C1 segment of cervical spinal cord (tissue), 14 donors: ENCODE data around the gene KRTAP4-1.
"Not testable (repeated sequence)": the region's sequence is repeated elsewhere in the genome, so short reads cannot be mapped to it uniquely, and the experiment has no call there.

Experiments used
- DNase-seq, 14 donors: peaks; one replicate each; lab custom pipeline; 2025; lab: John Stamatoyannopoulos, UW

KRTAP4-1 gene

GRCh38 chr17:41171886-41172285, 12.8 kb downstream of the KRTAP4-1 start:
- DNase-seq: no peak

GRCh38 chr17:41168121-41168520, 16.6 kb downstream of the KRTAP4-1 start, which contains the start of gene KRTAP4-3:
Gene KRTAP4-3, minus strand, starts transcription at chr17:41168221. Its CDS starts 49 bp downstream, at chr17:41168172.
- DNase-seq: no peak

- no peak for DNase-seq
Observed at GRCh38 chr17:41167561-41167960, 17.1 kb downstream of the KRTAP4-1 start.

- DNase-seq: no peak
Observed at GRCh38 chr17:41163828-41164227, 20.9 kb downstream of the KRTAP4-1 start.

- DNase-seq: no peak
Observed at GRCh38 chr17:41160648-41161047, 24.1 kb downstream of the KRTAP4-1 start, which contains the start of gene KRTAP4-4. Gene KRTAP4-4, minus strand, starts transcription at chr17:41160748. Its CDS starts 57 bp downstream, at chr17:41160691.

GRCh38 chr17:41160190-41160589, 24.5 kb downstream of the KRTAP4-1 start:
- DNase-seq: not testable (repeated sequence)

GRCh38 chr17:41153856-41154255, 30.9 kb downstream of the KRTAP4-1 start:
- peak in 3 of 14 donors; percentile 0 to 10 (median 6) for DNase-seq

- DNase-seq: no peak
Observed at GRCh38 chr17:41151525-41151924, 33.2 kb downstream of the KRTAP4-1 start.

GRCh38 chr17:41150026-41150425, 34.7 kb downstream of the KRTAP4-1 start:
- DNase-seq: no peak

GRCh38 chr17:41149652-41149985, 35.1 kb downstream of the KRTAP4-1 start, which contains the start of gene KRTAP4-5:
Gene KRTAP4-5, minus strand, starts transcription at chr17:41149825. Its CDS starts 58 bp downstream, at chr17:41149767.
- no peak for DNase-seq

- not testable (repeated sequence) for DNase-seq
Observed at GRCh38 chr17:41148971-41149651, 35.6 kb downstream of the KRTAP4-1 start.

- DNase-seq: no peak
Observed at GRCh38 chr17:41147531-41148204, 37.0 kb downstream of the KRTAP4-1 start.

- no peak for DNase-seq
Observed at GRCh38 chr17:41145261-41145660, 39.5 kb downstream of the KRTAP4-1 start.

GRCh38 chr17:41144846-41145245, 39.9 kb downstream of the KRTAP4-1 start:
- no peak for DNase-seq

- DNase-seq: no peak
Observed at GRCh38 chr17:41141361-41141760, 43.4 kb downstream of the KRTAP4-1 start.

- DNase-seq: no peak
Observed at GRCh38 chr17:41140360-41141131, 44.2 kb downstream of the KRTAP4-1 start, which contains the start of gene KRTAP4-6. Gene KRTAP4-6, minus strand, starts transcription at chr17:41140544. Its CDS starts 57 bp downstream, at chr17:41140487.

- DNase-seq: not testable (repeated sequence)
Observed at GRCh38 chr17:41139865-41140264, 44.8 kb downstream of the KRTAP4-1 start.
